IMR-90 (cell line): ENCODE results near the gene WASHC3. TPM values are rescaled to one million over a fixed set of nuclear protein-coding genes. Genes with fewer than 3 reads are reported as not detected.

Source experiments
- ATAC-seq: fragments of 200-7000 bp; cut with Tn5 transposase; 2 replicates; pipeline ENCODE4 v1.9.1; 2020; ENCODE audit warnings: low read depth, mild to moderate bottlenecking, moderate library complexity
- BruUV-seq: library from RNA; stranded (reverse); fragments of 400-500 nt; replicated peaks from 2 replicates; lab custom pipeline; 2021; lab: Mats Ljungman, UMichigan
- CTCF ChIA-PET: fragments of 300-600 bp; formaldehyde crosslinking; extraction: SDS; loops from one replicate; lab custom pipeline; 2021; ENCODE audit warnings: antibody characterized with exemption; lab: Yijun Ruan, JAX
- POLR2A ChIA-PET: fragments of 300-600 bp; sonication (Branson Sonifier 250); formaldehyde crosslinking; loops from one replicate; lab custom pipeline; 2022; ENCODE audit warnings: antibody characterized with exemption; ENCODE audit not compliant: unreplicated experiment; lab: Charles Lee
- DNase-seq: peaks from one replicate; pipeline ENCODE4 v3.0.0; 2013
- H2AFZ ChIP-seq: replicated peaks from 2 replicates; pipeline ENCODE3; 2013; ENCODE audit warnings: low read length, mild to moderate bottlenecking; ENCODE audit not compliant: poor library complexity
- H2AK5ac ChIP-seq: 2 replicates; pipeline ENCODE4 v1.6.1; 2013; ENCODE audit warnings: low read depth, low read length, inconsistent platforms
- H2AK9ac ChIP-seq: replicated peaks from 2 replicates; pipeline ENCODE3; 2013; ENCODE audit warnings: mild to moderate bottlenecking, low read depth, low read length, moderate library complexity; ENCODE audit not compliant: poor library complexity
- H2BK120ac ChIP-seq: 2 replicates; pipeline ENCODE4 v1.6.1; 2013; ENCODE audit warnings: low read depth, low read length, inconsistent platforms
- H2BK15ac ChIP-seq: 3 replicates; pipeline ENCODE4 v1.6.1; 2013; ENCODE audit warnings: low read depth, low read length, inconsistent platforms
- H2BK20ac ChIP-seq: 2 replicates; pipeline ENCODE4 v1.6.1; 2013; ENCODE audit warnings: low read depth, mild to moderate bottlenecking, inconsistent platforms, low read length, moderate library complexity
- H2BK5ac ChIP-seq: 2 replicates; pipeline ENCODE4 v1.6.1; 2013; ENCODE audit warnings: mild to moderate bottlenecking, low read depth, low read length, inconsistent platforms; ENCODE audit not compliant: poor library complexity, severe bottlenecking
- H3K14ac ChIP-seq: replicated peaks from 2 replicates; pipeline ENCODE4 v1.6.1; 2013; ENCODE audit warnings: low read depth, low read length, inconsistent platforms
- H3K18ac ChIP-seq: 2 replicates; pipeline ENCODE4 v1.6.1; 2013; ENCODE audit warnings: low read depth, low read length, control low read depth
- H3K23ac ChIP-seq: 2 replicates; pipeline ENCODE4 v1.6.1; 2013; ENCODE audit warnings: low read depth, low read length, inconsistent platforms
- H3K27ac ChIP-seq: 2 replicates; pipeline ENCODE4 v1.5.1; 2013; ENCODE audit warnings: mild to moderate bottlenecking, control low read depth, low read length; ENCODE audit not compliant: insufficient read depth
- H3K27me3 ChIP-seq: 2 replicates; pipeline ENCODE4 v1.6.1; 2013; ENCODE audit warnings: low read length; ENCODE audit not compliant: control insufficient read depth, insufficient read depth
- H3K36me3 ChIP-seq: 2 replicates; pipeline ENCODE4 v1.6.1; 2013; ENCODE audit warnings: low read length, mixed read lengths; ENCODE audit not compliant: control insufficient read depth, insufficient read depth
- H3K4ac ChIP-seq: 2 replicates; pipeline ENCODE4 v1.6.1; 2013; ENCODE audit warnings: low read depth, low read length, inconsistent platforms
- H3K4me1 ChIP-seq: 2 replicates; pipeline ENCODE4 v1.6.1; 2013; ENCODE audit warnings: low read length, mixed read lengths; ENCODE audit not compliant: control insufficient read depth, insufficient read depth
- H3K4me2 ChIP-seq: 2 replicates; pipeline ENCODE4 v1.6.1; 2013; ENCODE audit warnings: low read depth, mild to moderate bottlenecking, control low read depth, low read length, moderate library complexity
- H3K4me3 ChIP-seq: 2 replicates; pipeline ENCODE4 v1.5.1; 2013; ENCODE audit warnings: low read depth, mild to moderate bottlenecking, control low read depth, low read length, moderate library complexity; ENCODE audit not compliant: insufficient read depth
- H3K56ac ChIP-seq: 2 replicates; pipeline ENCODE4 v1.6.1; 2013; ENCODE audit warnings: low read length, inconsistent platforms; ENCODE audit not compliant: insufficient read depth; ENCODE audit errors: extremely low read depth
- H3K79me1 ChIP-seq, 2 experiments: 2 replicates each; pipeline ENCODE4 v1.6.1; 2013; ENCODE audit warnings: low read length in 2 of 2, inconsistent platforms in 1 of 2, low read depth in 1 of 2
- H3K9ac ChIP-seq: 2 replicates; pipeline ENCODE4 v1.6.1; 2013; ENCODE audit warnings: low read depth, low read length, control low read depth
- H3K9me1 ChIP-seq: 2 replicates; pipeline ENCODE4 v1.6.1; 2013; ENCODE audit warnings: low read length, inconsistent platforms; ENCODE audit not compliant: insufficient read depth
- H3K9me3 ChIP-seq: 2 replicates; pipeline ENCODE4 v1.6.1; 2013; ENCODE audit warnings: low read length; ENCODE audit not compliant: control insufficient read depth, insufficient read depth
- H4K20me1 ChIP-seq: 2 replicates; pipeline ENCODE4 v1.6.1; 2013; ENCODE audit warnings: low read length, inconsistent platforms; ENCODE audit not compliant: insufficient read depth
- H4K5ac ChIP-seq: 2 replicates; pipeline ENCODE4 v1.6.1; 2013; ENCODE audit warnings: mild to moderate bottlenecking, low read depth, low read length, control low read depth
- H4K8ac ChIP-seq, 2 experiments: 2 replicates each; pipeline ENCODE4 v1.6.1; 2013; ENCODE audit warnings: low read depth in 2 of 2, low read length in 2 of 2, control low read depth in 1 of 2, inconsistent platforms in 1 of 2
- H4K91ac ChIP-seq: 2 replicates; pipeline ENCODE4 v1.6.1; 2013; ENCODE audit warnings: low read depth, low read length, inconsistent platforms; ENCODE audit not compliant: insufficient read depth
- BHLHE40 ChIP-seq: fragments of 150-350 bp; IDR thresholded peaks from 2 replicates; pipeline ENCODE4 v1.6.1; 2016; ENCODE audit warnings: mild to moderate bottlenecking, low read depth, low read length
- CEBPB ChIP-seq: IDR thresholded peaks from 2 replicates; pipeline ENCODE4 v1.6.1; 2012; ENCODE audit warnings: low read depth, low read length, improper control_type of control experiment
- CHD1 ChIP-seq: IDR thresholded peaks from 2 replicates; pipeline ENCODE4 v1.6.1; 2012; ENCODE audit warnings: low read depth, low read length, improper control_type of control experiment
- CTCF ChIP-seq: conservative IDR thresholded peaks from 2 replicates; pipeline ENCODE4 v1.5.1; 2012; ENCODE audit warnings: mild to moderate bottlenecking, low read depth, low read length, improper control_type of control experiment
- ELK1 ChIP-seq: fragments of 150-350 bp; IDR thresholded peaks from 2 replicates; pipeline ENCODE4 v1.6.1; 2016; ENCODE audit warnings: low read depth, mild to moderate bottlenecking, low read length, moderate library complexity, borderline replicate concordance
- FOS ChIP-seq: fragments of 150-350 bp; IDR thresholded peaks from 2 replicates; pipeline ENCODE4 v1.6.1; 2016; ENCODE audit warnings: low read depth, low read length
- MAFK ChIP-seq: IDR thresholded peaks from 2 replicates; pipeline ENCODE4 v1.6.1; 2012; ENCODE audit warnings: low read depth, low read length, improper control_type of control experiment
- MAZ ChIP-seq: IDR thresholded peaks from 2 replicates; pipeline ENCODE4 v1.6.1; 2012; ENCODE audit warnings: low read depth, mild to moderate bottlenecking, low read length, improper control_type of control experiment, moderate library complexity, borderline replicate concordance
- MXI1 ChIP-seq: IDR thresholded peaks from 2 replicates; pipeline ENCODE4 v1.6.1; 2012; ENCODE audit warnings: low read depth, mild to moderate bottlenecking, low read length, moderate library complexity, borderline replicate concordance
- NFE2L2 ChIP-seq: fragments of 150-350 bp; IDR thresholded peaks from 2 replicates; pipeline ENCODE4 v1.6.1; 2016; ENCODE audit warnings: low read depth, mild to moderate bottlenecking, low read length
- POLR2A ChIP-seq: IDR thresholded peaks from 2 replicates; pipeline ENCODE4 v1.6.1; 2012; ENCODE audit warnings: mild to moderate bottlenecking, low read depth, low read length
- RAD21 ChIP-seq: IDR thresholded peaks from 2 replicates; pipeline ENCODE4 v1.6.1; 2012; ENCODE audit warnings: low read length, improper control_type of control experiment
- RCOR1 ChIP-seq: IDR thresholded peaks from 2 replicates; pipeline ENCODE4 v1.6.1; 2012; ENCODE audit warnings: mild to moderate bottlenecking, low read length, improper control_type of control experiment; ENCODE audit not compliant: insufficient replicate concordance
- RFX5 ChIP-seq: IDR thresholded peaks from 2 replicates; pipeline ENCODE4 v1.8.0; 2012; ENCODE audit warnings: low read depth, mild to moderate bottlenecking, low read length, moderate library complexity
- SMC3 ChIP-seq: fragments of 150-350 bp; IDR thresholded peaks from 2 replicates; pipeline ENCODE4 v1.6.1; 2016; ENCODE audit warnings: low read depth, mild to moderate bottlenecking, antibody characterized with exemption, low read length, moderate library complexity
- USF2 ChIP-seq: fragments of 150-350 bp; IDR thresholded peaks from 2 replicates; pipeline ENCODE4 v1.6.1; 2017; ENCODE audit warnings: mild to moderate bottlenecking, antibody characterized with exemption, low read length, low read depth
- dilution Hi-C: fragments of 300-500 bp; cut with HindIII; formaldehyde crosslinking; loops from one replicate; pipeline ENCODE4 v1.14.3; 2018; ENCODE audit warnings: low sequenced_read_pairs; ENCODE audit not compliant: unreplicated experiment
- in situ Hi-C: fragments of 300-500 bp; cut with MboI; formaldehyde crosslinking; loops from 3 replicates; pipeline ENCODE4 v1.14.3; 2019; ENCODE audit warnings: low sequenced_read_pairs, inconsistent platforms, mixed read lengths
- intact Hi-C: fragments of 100-400 bp; cut with micrococcal nuclease; formaldehyde crosslinking; loops from 2 replicates; pipeline ENCODE4 v1.10.0; 2022
- polyA plus RNA-seq, 3 experiments: library from polyadenylated mRNA; depleted of rRNA; stranded (reverse); fragments of >200 nt; gene quantifications; 2 replicates each; pipeline ENCODE4 v1.2.3, GENCODE V29; 2012; ENCODE audit warnings: low replicate concordance in 1 of 3
- total RNA-seq: library from RNA; depleted of rRNA; stranded (reverse); fragments of >200 nt; gene quantifications from 2 replicates; pipeline ENCODE4 v1.2.3, GENCODE V29; 2012

WASHC3 gene
- total and polyA plus RNA-seq, 2 of the 4 experiments (the other 2 are of a cell fraction), result 54.8 to 87.1 TPM

- no peak overlapping the region for H2AK5ac ChIP-seq
- no peak overlapping the region for H2BK120ac ChIP-seq
- no peak overlapping the region for H4K5ac ChIP-seq
- no peak for DNase-seq
- no peak overlapping the region for H2BK5ac ChIP-seq
- intact Hi-C loops (no loop called here), dilution Hi-C loops (no loop called here), in situ Hi-C loops (no loop called here)
- H3K27me3 ChIP-seq, result no peaks in the 10 kb centered on the region
- no peak overlapping the region for H3K18ac ChIP-seq
- no peak overlapping the region for H3K56ac ChIP-seq
- ATAC-seq, result no peak
- no peak overlapping the region for H2BK15ac ChIP-seq
- TF ChIP-seq MAFK (no peak), RCOR1 (no peak), FOS (no peak), MXI1 (no peak), CTCF (no peak), USF2 (no peak), BHLHE40 (no peak), POLR2A (no peak), CEBPB (no peak), NFE2L2 (no peak), ELK1 (no peak), RAD21 (no peak), CHD1 (no peak), MAZ (no peak), RFX5 (no peak), SMC3 (no peak)
- no peak overlapping the region for H4K8ac ChIP-seq
- no peak overlapping the region for H3K9ac ChIP-seq
- H2BK20ac ChIP-seq, result no peak overlapping the region
- no peak overlapping the region for H3K4me2 ChIP-seq
- H3K9me1 ChIP-seq, result no peaks in the 10 kb centered on the region
- H3K23ac ChIP-seq, result no peak overlapping the region
- no peak overlapping the region for H2AFZ ChIP-seq
- no peaks in the 10 kb centered on the region for H3K9me3 ChIP-seq
- BruUV-seq, result no TSS peak
- H3K36me3 ChIP-seq, result peaks cover 12% of the 10 kb centered on the region; the same call in 1 of the 2 replicates
- H4K20me1 ChIP-seq, result no peaks in the 10 kb centered on the region; the same call in 1 of the 2 replicates
- 0 out of 2 replicates have a peak, but pooled peaks cover 2% of the 10 kb centered on the region for H3K4me1 ChIP-seq
- H3K14ac ChIP-seq, result no peak overlapping the region
- peak overlapping the region; percentile 51 for H2AK9ac ChIP-seq
- no peak overlapping the region for H4K91ac ChIP-seq
- H3K27ac ChIP-seq, result no peak overlapping the region
- no peak overlapping the region for H3K4ac ChIP-seq
- CTCF ChIA-PET, result no interaction called here
- H3K4me3 ChIP-seq, result no peak overlapping the region
- H3K79me1 ChIP-seq, result peaks cover 3 to 11% of the 10 kb centered on the region in 2 experiments; a peak in 3 of 4 replicates
- POLR2A ChIA-PET, result no interaction called here
These were observed 8.8 kb downstream of the WASHC3 start for GRCh38 chr12:102053062-102053349.
